ENCODE measurements around the gene PIGQ.

- no peak for TF ChIP-seq CTCF (conservative IDR thresholded peaks at IDR 0.05 in 1 of 2, IDR thresholded peaks at IDR 0.05 in 1 of 2; ENCODE audit: low read depth in 1 of 2, low read length in 2 of 2)
- no peak for TF ChIP-seq EZH2 (IDR thresholded peaks at IDR 0.05; ENCODE audit: low read length, missing control alignments)
These were observed 44.1 kb upstream of the PIGQ start for GRCh38 chr16:525520-526180.
